Neural progenitor cell (in vitro differentiated cells): Measurements from ENCODE around the gene ABTB2.

Experiments
- CTCF ChIP-seq: fragments of 200-600 bp; sonication (generic); IDR thresholded peaks from 2 replicates; pipeline ENCODE4 v1.5.1; 2017; ENCODE audit warnings: antibody characterized with exemption, mild to moderate bottlenecking
- EZH2 ChIP-seq: fragments of 200-600 bp; sonication (generic); IDR thresholded peaks from 2 replicates; pipeline ENCODE4 v1.6.1; 2017; ENCODE audit warnings: antibody characterized with exemption, mild to moderate bottlenecking, moderate library complexity
- EZH2phosphoT487 ChIP-seq: fragments of 200-600 bp; sonication (generic); IDR thresholded peaks from 2 replicates; pipeline ENCODE4 v1.6.1; 2017; ENCODE audit warnings: antibody characterized with exemption

DNA sequence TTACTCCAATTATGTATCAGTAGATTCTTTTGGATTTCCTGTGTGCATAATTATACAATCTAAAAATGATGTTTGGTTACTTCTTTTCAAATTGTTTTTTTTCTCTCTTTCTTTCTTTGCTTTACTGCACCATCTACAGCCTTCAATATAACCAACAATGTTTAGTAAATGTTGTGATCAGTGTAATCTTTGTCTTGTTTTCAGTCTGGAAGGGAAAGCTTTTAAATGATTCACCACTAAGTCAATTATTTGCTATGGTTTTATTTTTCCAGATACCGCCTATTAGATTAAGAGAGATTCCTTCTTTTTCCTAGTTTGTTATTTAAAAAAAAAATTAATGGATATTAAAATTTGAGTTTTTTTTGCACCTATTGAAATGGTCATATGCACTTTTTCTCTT is 29.8 kb upstream of the ABTB2 start:
- TF ChIP-seq CTCF, result no peak
- no peak for TF ChIP-seq EZH2
- no peak for TF ChIP-seq EZH2phosphoT487
